ENCODE results near the gene PDGFD. TPM values are rescaled to one million over a fixed set of nuclear protein-coding genes. Genes with fewer than 3 reads are reported as not detected.

The PDGFD gene
- total RNA-seq, 3 donors from 2014 or later (not counting 1 experiment from before 2014, with no cell fraction given), result 23.2 to 41.2 (median 33.1) TPM

DNA sequence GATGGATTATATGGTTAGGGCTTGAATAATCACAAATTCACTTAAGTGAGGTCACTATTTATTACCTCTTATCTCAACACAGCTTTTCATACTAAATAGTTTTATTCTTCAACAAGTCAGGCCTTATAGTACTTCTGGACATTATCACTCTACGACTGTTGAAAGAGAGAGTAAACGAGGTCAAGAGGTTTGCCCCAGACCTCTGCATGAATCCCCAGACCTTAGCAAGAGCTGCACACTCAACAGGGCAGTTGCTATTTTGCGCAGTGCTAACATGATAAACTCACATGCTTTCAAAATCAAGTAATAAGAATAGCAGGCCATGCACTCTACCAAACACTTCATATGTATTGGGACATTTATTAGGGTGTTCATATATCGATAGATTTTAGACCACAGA is 67.0 kb downstream of the PDGFD start:
- Histone ChIP-seq H3K27me3 (ENCODE audit: control insufficient read depth, insufficient read depth, low read length) (no peaks in the 10 kb centered on the region), H3K4me1 (ENCODE audit: control insufficient read depth, insufficient read depth, low read length) (no peaks in the 10 kb centered on the region), H3K27ac (ENCODE audit: low read length) (no peak overlapping the region), H3K9me3 (ENCODE audit: control insufficient read depth, insufficient read depth, low read length) (no peaks in the 10 kb centered on the region), H3K4me3 (ENCODE audit: low read length) (no peak overlapping the region), H3K36me3 (ENCODE audit: control insufficient read depth, insufficient read depth, low read length) (no peaks in the 10 kb centered on the region)
- no peak for DNase-seq
- Mint-ChIP-seq H3K4me3 (no peak overlapping the region), H3K9me3 (no peaks in the 10 kb centered on the region), H3K27ac (no peak overlapping the region), H3K27me3 (ENCODE audit: low read depth in 2 of 2) (no peaks in the 10 kb centered on the region), H3K4me1 (peaks cover 46 to 49% of the 10 kb centered on the region in 2 donors), H3K36me3 (no peaks in the 10 kb centered on the region)
- TF ChIP-seq, protein P1, sequence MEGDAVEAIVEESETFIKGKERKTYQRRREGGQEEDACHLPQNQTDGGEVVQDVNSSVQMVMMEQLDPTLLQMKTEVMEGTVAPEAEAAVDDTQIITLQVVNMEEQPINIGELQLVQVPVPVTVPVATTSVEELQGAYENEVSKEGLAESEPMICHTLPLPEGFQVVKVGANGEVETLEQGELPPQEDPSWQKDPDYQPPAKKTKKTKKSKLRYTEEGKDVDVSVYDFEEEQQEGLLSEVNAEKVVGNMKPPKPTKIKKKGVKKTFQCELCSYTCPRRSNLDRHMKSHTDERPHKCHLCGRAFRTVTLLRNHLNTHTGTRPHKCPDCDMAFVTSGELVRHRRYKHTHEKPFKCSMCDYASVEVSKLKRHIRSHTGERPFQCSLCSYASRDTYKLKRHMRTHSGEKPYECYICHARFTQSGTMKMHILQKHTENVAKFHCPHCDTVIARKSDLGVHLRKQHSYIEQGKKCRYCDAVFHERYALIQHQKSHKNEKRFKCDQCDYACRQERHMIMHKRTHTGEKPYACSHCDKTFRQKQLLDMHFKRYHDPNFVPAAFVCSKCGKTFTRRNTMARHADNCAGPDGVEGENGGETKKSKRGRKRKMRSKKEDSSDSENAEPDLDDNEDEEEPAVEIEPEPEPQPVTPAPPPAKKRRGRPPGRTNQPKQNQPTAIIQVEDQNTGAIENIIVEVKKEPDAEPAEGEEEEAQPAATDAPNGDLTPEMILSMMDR (IDR thresholded peaks at IDR 0.05), result no peak
- intact Hi-C loops (cut with micrococcal nuclease), result no loop called here
- 91% methylated on average over 4 of the region's 4 CpGs for WGBS (ENCODE audit: insufficient coverage)
- ATAC-seq, result no peak

DNA sequence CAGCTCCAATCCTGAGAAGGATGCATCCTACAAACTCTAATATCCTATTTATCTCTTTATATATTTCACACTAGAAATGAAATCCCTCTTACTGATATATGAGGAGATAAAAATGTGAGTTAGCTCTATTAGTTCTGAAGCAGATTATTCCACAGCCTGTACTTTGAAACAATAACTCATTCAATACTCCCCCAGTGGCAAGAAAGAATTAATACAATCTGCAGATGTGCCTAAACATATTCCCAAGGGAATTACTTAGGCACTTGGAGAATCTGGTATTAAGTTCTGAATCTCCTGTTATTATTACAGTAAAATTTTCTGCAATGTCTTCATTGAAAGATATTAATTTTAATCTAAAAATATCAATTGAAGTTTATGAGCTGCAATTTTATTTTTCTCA is 68.2 kb downstream of the PDGFD start:
- H3K4me3 ChIP-seq (ENCODE audit: low read length), result no peak overlapping the region
- H3K36me3 ChIP-seq (ENCODE audit: control insufficient read depth, insufficient read depth, low read length), result no peaks in the 10 kb centered on the region
- H3K27ac ChIP-seq (ENCODE audit: low read length), result no peak overlapping the region
- H3K27me3 ChIP-seq (ENCODE audit: control insufficient read depth, insufficient read depth, low read length), result no peaks in the 10 kb centered on the region
- intact Hi-C loops (cut with micrococcal nuclease), result no loop called here
- TF ChIP-seq, protein P1 (IDR thresholded peaks at IDR 0.05), result no peak
- no peaks in the 10 kb centered on the region for H3K9me3 Mint-ChIP-seq
- no peaks in the 10 kb centered on the region for H3K9me3 ChIP-seq (ENCODE audit: control insufficient read depth, insufficient read depth, low read length)
- no peaks in the 10 kb centered on the region for H3K4me1 ChIP-seq (ENCODE audit: control insufficient read depth, insufficient read depth, low read length)
- H3K4me3 Mint-ChIP-seq, result no peak overlapping the region
- ATAC-seq (no peak), DNase-seq (no peak)
- H3K27me3 Mint-ChIP-seq (ENCODE audit: low read depth in 2 of 2), result no peaks in the 10 kb centered on the region
- peaks cover 46 to 49% of the 10 kb centered on the region in 2 donors for H3K4me1 Mint-ChIP-seq
- H3K27ac Mint-ChIP-seq, result no peak overlapping the region
- H3K36me3 Mint-ChIP-seq, result no peaks in the 10 kb centered on the region

DNA sequence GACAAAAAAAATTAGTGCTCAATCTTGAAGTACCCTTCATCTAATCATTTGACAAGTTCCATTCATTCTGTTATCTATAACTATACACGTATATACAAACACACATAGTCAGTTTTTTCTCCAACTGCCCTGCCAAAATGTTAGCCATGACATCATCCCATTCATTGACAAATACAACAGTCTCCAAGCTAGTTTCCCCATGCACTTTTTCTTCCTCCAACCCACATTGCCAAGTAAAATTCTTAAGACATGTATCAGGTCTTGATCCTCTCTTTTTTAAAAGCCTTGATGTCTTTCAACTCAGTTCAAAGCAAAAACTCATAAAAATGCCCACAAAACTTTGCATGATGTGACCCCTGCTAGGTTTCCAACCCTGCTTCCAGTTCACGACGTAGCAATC is 69.4 kb downstream of the PDGFD start:
- no peaks in the 10 kb centered on the region for H3K9me3 ChIP-seq (ENCODE audit: control insufficient read depth, insufficient read depth, low read length)
- no peaks in the 10 kb centered on the region for H3K27me3 ChIP-seq (ENCODE audit: control insufficient read depth, insufficient read depth, low read length)
- H3K4me1 ChIP-seq (ENCODE audit: control insufficient read depth, insufficient read depth, low read length), result no peaks in the 10 kb centered on the region
- Mint-ChIP-seq H3K27me3 (ENCODE audit: low read depth in 2 of 2) (no peaks in the 10 kb centered on the region), H3K36me3 (no peaks in the 10 kb centered on the region), H3K9me3 (no peaks in the 10 kb centered on the region), H3K4me3 (no peak overlapping the region), H3K4me1 (peaks cover 36 to 44% of the 10 kb centered on the region in 2 donors), H3K27ac (no peak overlapping the region)
- ATAC-seq (no peak), DNase-seq (no peak)
- H3K36me3 ChIP-seq (ENCODE audit: control insufficient read depth, insufficient read depth, low read length), result no peaks in the 10 kb centered on the region
- no peak overlapping the region for H3K27ac ChIP-seq (ENCODE audit: low read length)
- no peak overlapping the region for H3K4me3 ChIP-seq (ENCODE audit: low read length)
- intact Hi-C loops (cut with micrococcal nuclease), result no loop called here
- TF ChIP-seq, protein P1 (IDR thresholded peaks at IDR 0.05), result no peak
- 93% methylated on average over 3 of the region's 3 CpGs for WGBS (ENCODE audit: insufficient coverage)

DNA sequence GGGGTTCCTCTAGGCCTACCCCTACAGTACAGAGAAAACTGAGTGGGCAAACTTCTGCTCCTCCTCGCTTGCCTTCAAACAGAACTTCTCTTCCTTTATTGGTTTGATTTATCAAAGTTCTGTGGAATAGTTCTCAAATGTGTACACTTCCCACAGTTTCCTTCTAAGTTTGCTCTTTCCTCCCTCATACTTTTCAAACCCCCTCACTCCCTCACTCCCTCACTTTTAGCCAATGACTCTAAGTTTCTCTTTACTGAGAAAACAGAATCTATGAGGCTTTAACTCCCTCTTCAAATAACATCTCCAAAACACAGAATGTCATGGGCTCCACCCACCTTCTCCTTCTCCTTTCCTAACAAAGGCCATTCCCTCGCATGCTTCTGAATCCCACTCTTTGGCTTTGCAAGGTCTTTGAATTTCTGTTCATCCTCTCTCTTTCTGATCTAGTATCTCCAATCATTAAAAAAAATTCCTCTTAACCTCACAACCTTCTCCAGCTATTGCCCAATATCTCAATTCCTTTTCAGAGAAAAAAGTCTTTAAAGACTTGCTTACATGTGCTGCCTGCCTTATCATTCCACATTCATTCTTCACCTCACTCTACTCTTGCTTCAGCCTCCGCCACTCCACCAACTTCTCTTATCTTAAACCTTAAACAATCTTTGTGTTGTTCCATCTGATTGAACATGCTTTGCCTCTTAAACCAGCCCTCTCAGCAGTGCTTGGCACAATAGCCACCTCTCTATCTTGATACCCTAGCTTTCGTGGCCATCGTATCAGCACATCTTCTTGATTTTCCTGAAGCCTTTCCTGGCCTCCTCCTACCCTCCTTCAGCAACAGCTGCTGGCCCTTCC is 70.3 kb downstream of the PDGFD start:
- H3K9me3 ChIP-seq (ENCODE audit: control insufficient read depth, insufficient read depth, low read length), result no peaks in the 10 kb centered on the region
- no peak overlapping the region for H3K4me3 ChIP-seq (ENCODE audit: low read length)
- no peaks in the 10 kb centered on the region for H3K27me3 ChIP-seq (ENCODE audit: control insufficient read depth, insufficient read depth, low read length)
- Mint-ChIP-seq H3K27ac (no peak overlapping the region), H3K4me3 (no peak overlapping the region), H3K27me3 (ENCODE audit: low read depth in 2 of 2) (no peaks in the 10 kb centered on the region), H3K9me3 (no peaks in the 10 kb centered on the region), H3K4me1 (peaks cover 32 to 44% of the 10 kb centered on the region in 2 donors), H3K36me3 (no peaks in the 10 kb centered on the region)
- DNase-seq (no peak), ATAC-seq (no peak)
- no peaks in the 10 kb centered on the region for H3K4me1 ChIP-seq (ENCODE audit: control insufficient read depth, insufficient read depth, low read length)
- intact Hi-C loops (cut with micrococcal nuclease), result no loop called here
- 92% methylated on average over 4 of the region's 5 CpGs for WGBS (ENCODE audit: insufficient coverage)
- H3K27ac ChIP-seq (ENCODE audit: low read length), result no peak overlapping the region
- TF ChIP-seq, protein P1 (IDR thresholded peaks at IDR 0.05), result no peak
- no peaks in the 10 kb centered on the region for H3K36me3 ChIP-seq (ENCODE audit: control insufficient read depth, insufficient read depth, low read length)

All from natural killer cell (primary cell).